Measurements from ENCODE around the gene CALCB. TPM values are rescaled to one million over a fixed set of nuclear protein-coding genes. Genes with fewer than 3 reads are reported as not detected.
"Not testable (repeated sequence)": the region's sequence is repeated elsewhere in the genome, so short reads cannot be mapped to it uniquely, and the experiment has no call there.

Gene CALCB, protein sequence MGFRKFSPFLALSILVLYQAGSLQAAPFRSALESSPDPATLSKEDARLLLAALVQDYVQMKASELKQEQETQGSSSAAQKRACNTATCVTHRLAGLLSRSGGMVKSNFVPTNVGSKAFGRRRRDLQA
- not detected for total RNA-seq

DNA sequence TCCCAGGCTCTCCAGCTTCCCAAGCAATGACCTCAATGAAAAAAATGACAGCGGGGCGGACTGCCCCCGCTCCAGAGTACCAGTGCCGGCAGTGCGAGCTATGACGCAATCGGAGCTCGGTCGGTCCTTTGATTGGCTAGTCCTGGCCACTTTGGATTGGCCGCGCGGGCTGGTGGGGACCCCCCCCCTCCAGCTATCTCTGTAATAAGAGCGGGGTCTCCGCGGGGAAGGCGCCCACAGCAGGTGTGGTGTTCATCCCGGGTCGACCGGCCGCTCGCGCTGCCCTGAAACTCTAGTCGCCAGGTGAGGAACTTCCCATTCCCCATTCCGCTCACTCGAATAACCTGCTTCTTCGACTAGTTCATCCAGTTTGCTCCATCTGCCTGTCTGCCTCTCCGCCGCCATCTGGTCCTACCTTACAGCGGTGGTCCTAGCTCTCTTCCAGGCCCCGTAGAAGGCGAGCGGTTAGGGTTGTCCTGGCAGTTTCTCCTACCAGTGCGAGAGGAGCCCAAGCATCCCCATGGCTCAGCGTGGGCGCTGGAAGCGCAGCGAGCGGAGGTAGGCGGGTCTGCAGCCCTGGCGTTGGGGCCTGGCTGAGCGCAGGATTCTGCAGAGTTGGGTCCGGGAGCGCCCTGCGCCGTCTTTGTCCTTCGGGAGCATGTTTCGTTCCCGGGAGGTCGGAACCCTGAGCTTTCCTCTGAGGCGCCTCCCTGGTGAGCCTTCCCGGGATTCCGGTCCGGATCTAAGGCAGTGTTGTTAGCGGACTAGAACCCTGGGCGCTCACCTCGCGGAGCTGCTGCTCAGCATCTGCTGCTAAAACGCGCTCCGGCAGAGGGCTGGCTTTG is at the start of gene CALCB:
CALCB (plus strand) TSS at position 233 of the 845 bp plus-strand sequence. CDS start 1,126 bp downstream, outside the sequence.
- DNase-seq = peak; percentile 30

DNA sequence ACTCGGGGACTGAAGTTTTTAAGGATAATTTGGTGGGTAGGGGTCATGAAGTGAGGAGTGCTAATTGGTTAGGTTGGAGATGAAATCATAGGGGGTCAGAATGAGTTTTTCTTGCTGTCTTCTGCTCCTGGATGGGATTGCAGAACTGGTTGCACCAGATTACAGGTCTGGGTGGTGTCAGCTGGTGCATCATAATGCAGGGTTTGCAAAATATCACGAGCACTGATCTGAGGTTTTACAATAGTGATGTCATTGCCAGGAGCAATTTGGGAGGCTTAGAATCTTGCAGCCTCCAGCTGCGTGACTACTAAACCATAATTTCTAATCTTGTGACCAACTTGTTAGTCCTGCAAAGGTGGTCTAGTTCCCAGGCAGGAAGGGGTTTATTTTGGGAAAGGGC is 46.4 kb upstream of the CALCB start:
- DNase-seq = no peak

DNA sequence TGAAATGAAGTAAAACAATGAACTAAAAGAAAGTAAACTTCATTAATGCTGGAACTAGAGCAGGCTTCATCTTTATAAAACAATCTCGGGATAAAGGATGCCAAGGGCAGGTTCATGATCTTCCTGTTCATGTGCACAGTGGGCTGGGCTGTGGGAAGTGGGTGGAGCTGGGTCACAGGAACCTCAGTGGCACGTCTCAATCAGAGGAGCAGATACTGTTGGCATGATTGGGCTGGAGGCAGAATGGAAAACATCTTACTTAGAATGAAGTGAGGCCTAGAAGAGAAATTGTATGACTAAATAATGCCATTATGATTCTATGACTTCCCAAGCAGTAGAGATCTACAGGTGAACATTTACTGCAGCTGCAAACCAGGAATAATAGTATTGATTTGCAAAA is 45.4 kb upstream of the CALCB start:
- no peak for DNase-seq

DNA sequence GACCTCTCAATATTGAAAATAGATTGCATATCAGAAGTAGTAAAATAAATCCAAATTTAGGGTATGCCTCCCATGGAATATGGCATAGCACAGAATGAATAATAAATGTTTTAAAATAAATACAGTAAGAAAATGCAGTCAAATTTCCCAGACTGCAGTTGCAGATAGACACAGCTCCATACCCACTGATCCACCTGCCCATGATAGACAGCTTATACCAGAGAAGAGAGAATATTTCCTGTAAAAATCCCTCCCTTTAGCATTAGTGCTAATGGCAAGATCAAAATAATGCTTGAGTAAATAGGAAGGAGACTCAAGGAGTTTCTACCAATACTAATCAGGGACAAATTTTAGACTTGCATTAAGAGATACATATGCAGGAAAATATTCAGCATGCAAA is 45.0 kb upstream of the CALCB start:
- DNase-seq = no peak

DNA sequence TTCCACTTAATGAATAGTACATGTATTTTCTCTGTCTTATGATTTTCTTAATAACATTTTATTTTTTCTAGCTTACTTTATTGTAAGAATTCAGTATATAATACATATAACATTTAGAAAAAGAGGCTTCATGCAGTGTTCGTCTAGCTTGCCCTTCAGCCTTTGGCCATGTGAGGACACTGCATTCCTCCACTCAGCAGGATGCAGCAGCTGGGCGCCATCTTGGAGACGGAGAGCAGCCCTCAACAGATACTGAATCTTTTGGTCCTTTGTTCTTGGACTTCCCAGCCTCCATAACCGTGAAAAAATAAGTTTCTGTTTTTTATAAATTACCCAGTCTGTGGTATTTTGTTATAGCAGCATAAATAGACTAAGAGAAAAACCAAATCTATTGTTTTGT is 41.4 kb upstream of the CALCB start:
- DNase-seq = not testable (repeated sequence)

DNA sequence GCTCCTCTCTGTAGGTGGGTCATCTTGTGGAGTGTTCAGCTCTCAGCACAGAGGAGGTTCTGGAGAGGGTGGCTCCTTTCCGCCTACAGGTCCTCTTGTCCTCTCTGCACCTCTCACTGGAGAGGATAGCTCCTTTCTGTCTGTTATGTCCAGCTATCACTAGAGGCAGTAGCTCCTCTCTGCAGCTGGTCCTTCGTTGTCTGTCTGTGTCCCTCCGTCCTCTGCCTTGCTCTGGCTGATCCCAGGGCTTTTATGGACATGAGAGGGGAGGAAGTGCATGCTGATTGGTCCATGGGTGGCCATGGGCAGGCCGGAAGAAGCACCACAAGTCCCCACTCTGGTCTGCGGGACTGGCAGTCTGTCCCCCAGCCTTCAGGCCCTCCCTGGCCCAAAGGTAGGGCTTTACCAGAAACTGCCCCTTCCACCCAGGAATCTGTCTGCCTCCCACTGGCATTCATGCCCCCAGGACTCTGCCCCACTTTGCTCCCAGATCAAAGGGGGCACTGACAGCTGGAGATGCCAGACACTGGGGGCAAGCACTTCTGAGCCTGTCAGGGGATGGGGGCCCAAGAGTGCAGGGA is 38.6 kb upstream of the CALCB start:
- DNase-seq = no peak

DNA sequence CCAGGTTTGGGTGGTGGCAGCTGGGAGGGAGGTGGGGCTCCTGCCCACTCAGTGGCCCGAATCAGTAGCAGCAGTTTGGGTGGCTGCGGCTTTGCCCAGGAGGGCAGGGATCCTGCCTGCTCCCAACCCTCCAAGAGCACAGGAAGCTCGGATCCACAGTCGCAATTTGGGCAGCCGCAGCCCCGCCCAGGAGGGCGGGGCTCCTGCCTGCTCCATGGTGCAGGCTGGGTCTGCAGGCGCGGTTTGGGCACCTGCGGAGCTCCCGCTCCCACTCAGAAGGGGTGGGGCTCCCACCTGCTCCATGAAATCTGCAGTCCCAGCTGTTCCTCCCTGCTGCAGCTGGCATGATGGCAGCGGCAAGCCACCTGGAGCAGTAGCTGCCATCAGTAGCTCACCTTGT is 38.1 kb upstream of the CALCB start:
- DNase-seq = no peak

DNA sequence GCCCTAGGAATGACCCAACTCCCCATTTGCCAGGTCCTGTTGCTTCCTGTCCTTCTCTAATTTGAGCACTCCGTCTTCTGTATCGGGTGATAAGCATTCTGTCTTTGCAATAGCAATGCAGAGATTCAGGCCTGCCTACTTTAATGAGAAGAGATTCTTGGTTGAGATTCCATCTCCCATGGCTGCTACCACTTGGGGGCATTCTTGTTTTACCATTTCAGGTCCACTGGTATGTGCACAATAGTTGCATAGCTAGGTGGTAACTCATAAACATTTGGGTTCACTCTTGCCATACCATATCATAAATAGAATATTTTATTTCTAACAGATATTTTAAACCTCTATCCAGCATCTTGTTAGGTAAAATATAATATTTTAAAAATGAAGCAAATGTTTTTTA is 34.4 kb upstream of the CALCB start:
- DNase-seq = no peak

DNA sequence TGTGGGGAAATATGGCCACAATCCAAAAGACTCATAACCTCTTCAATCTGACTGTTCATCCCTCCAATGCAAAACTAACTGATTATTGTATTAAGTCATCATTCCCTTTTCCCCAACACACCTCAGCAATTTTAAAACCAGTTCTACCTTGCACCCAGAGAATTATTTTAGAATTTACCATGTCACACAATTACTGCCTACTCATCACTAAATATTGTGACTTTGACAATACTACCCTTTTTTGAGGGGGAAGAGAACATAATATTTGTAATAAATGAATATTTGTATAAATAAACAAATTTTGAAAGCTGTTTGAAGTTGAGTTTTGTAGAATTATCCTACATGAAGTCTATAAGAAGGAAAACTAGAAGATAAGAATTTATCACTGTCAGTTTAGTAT is 28.2 kb upstream of the CALCB start:
- no peak for DNase-seq

DNA sequence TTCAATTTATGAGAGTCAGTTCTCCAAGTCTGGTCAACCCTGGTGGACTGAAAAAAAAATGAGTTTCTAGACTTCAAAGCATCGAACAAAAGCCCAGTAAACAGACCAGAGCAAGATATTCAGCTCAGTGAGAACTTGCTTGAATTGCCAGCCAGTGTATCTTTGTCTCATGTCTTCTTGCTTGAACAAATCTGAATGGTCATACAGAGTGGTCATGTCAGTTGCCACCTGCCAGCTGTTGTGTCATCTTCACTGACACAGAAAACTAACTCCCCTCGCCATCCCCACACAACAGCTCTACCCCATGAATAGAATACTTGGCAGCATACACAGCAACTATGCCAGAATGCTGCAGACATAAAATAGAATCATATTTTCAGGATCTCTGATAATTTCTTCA is 27.5 kb upstream of the CALCB start:
- no peak for DNase-seq

DNA sequence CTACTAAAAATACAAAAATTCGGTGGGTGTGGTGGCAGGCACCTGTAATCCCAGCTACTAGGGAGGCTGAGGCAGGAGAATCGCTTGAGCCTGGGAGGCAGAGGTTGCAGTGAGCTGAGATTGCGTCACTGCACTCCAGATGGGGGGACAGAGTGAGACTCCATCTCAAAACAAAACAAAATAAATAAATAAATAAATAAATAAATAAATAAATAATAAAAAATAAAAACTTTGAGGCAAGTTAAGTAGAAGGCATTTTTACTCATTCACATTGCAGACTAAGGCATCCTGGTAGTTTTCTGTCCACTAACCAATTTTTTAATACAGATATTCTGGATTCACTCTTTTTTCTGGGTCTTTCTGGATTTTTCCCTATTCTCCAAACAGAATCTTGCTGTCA is 26.7 kb upstream of the CALCB start:
- not testable (repeated sequence) for DNase-seq

DNA sequence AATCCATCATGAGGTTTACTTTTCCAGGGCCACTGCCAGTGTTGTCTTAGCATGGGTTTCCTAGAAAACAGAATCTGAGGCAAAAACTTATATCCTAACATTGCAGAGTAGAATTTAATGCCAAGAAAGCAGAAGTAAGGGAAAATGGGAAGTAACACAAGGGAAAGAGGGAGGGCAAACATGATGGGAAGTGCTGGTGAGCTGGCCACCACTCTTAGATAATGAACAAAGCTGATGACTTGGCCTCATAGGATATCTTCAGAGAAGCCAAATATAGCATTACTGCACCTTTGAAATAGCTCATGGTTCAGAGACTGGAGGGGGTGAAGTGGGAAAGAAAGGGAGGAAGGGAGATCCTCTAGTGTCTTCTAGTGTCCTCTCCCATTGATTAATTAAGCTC is 24.8 kb upstream of the CALCB start:
- no peak for DNase-seq

DNA sequence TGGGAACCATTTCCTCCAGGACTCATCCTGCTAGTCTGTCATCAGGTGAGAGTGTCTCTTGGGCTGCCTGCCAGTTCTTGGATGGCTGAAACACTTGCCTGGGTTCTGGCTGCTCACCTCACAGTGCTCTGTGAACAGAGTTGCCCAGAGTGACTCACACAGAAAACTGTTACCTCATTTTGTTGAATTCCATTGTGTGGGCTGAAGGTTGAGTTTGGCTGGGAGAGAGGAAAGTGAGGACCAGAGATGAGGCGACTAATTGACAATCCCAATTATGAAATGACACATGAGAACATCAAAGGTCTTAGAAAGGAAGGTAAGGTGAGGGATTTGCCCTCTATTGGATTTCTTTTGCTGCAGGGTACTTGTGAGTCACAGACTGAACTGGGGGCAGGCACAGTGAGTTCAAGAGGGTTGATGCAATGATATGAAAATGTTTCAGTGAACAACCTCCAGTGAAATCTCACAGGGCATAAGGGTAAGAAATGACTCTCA is 20.2 kb upstream of the CALCB start:
- no peak for DNase-seq

DNA sequence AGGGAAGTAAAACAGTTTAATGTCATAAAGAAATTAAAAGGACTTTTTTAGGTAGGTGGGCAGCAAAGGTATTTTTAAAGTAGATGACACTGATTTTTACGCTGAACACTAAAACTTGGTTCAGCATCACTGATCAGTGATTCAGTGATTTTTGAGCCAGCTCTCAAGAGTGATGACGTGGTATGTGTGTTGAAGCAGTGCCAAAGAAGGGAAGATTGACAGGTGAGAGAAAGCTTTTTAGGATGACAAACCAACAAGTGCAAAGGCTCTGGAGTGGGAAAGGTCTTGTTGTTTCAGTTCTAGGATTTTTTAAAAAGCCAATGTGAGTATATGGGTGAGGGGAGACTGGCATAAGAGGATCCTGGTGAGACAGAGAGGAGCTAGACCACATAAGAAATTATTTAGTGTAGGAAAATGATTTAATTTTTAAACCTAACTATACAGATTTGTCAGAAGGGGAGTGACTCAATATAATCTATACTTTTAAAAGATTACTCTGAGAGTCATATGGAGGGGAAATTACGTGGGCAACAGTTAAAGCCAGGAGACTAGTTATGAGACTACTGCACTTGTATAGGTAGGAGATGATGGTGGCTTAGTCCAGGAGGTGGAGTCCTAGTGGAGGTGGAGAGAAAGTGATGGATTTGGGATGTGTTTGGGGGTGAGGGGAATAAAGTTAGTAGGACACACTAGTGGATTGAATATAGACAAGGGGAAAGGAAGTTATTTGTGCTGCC is 17.6 kb upstream of the CALCB start:
- no peak for DNase-seq

DNA sequence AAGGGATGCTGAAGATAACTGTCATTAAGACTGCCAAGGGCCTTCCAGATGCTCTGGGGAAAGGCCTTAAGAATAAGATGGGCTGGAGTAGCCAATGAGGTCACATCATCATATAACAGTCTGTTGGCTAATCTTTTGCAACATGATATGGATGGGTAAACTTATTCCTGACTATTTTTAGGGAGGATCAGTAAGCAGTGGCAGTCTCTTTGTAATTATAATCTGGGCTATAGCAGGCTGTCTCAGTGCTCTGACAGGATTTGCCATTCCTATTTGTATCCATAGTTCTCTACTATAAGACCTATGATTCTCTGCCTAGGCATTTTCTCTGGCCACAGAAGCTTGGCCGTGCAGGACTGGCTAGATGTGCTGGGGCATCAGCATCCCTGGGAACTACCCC is 16.1 kb upstream of the CALCB start:
- no peak for DNase-seq

DNA sequence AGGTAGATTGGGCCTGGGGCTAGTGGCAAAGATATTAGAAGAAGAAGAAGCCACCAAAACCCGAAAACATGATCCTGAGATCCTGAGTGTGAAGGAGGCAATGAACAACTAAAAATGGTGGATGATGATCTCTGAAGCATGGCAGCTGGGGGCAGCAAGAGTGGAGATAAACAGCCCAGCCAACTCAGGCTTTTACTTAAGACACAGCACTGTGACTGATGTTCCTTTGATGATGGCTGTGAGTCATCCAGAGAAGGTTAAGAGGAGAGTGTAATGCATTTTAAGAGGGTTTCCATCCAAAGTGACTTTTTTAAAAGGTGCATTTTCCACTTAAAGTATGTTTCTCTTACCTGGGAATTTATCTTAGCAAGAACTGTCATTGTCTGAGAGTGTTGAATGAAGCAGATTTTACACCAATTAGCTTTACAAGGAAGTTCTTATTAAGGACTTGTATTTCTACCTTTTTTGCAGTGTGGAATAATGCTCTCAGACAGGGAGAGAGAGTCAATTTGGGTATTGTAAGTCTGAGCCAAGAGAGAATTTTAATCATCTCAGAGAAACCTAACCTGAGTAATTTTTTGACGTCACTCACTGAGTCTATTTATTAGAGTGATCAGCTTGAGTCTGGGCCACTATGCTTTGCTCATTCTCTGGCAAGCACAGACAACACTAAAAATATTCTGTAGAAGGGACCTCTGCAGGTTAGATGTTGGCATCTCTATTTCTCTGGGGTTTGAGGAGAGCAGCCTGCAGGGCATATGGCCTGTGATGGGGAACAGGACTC is 14.1 kb upstream of the CALCB start:
- no peak for DNase-seq

DNA sequence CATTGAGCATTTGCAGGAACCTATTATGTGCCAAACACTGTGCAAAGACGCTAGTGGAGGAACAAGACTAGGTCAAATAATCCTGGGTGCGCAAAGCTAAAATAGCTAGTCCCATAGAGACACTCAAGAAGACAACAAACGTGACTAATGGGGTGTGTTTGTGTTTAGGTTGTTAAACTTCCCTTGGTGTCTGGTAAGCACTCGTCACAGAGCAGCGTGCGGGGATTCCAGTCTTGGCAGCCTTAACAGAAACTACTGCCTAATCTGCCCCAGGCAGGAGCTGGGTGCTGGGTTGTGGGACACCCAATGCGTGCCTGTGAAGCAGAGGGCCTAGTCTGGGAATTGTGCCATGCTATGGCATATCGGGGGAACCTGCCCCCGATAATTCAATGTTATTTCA is 10.8 kb upstream of the CALCB start:
- no peak for DNase-seq

DNA sequence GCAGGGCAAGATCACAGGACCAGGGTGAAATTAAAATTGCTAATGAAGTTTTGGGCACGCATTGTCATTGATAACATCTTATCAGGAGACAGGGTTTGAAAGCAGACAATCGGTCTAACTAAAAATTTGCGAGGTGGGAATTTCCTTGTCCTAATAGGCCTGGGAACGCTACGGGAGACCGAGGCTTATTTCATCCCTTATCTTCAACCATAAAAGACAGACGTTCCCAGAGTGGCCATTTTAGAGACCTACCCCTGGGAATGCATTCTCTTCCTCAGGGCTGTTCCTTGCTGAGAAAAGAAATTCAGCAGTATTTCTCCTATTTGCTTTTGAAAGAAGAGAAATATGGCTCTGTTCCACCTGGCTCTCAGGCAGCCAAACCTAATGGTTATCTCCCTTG is 3.6 kb upstream of the CALCB start:
- DNase-seq = not testable (repeated sequence)

DNA sequence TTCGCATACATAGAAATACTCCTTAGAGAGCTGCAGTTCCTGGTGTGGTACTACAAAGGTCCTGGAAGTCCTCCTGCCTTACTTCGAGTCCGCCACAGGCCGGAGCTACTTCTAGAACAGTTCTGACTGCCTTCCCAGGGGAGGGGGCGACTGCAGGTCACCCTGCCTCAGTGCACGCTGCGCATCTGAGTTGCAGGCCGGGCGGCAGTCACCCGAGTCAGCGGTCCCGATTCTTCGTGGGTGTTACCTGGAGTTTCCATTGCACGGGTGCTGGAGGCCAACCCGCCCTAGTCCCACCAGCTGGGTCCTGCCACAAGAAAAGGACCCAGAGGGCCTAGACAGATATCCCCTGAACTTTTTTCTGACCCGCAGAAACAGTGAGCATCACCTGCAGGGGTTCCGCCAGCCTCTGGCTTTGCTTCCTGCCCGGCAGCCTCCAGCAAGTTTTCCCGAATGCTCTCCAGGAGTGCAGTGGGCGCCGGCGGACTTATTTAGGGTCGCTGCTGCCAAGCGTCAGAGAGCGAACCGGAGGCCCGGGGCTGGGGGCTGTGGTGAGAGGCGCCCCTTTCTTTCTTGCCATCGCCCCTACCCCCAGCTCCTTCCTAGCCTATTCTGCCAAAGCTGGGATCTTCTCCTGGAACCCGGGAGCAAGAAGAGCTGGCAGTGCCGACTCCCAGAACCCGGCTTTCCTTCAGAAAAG is 1.7 kb upstream of the CALCB start:
- no peak for DNase-seq

DNA sequence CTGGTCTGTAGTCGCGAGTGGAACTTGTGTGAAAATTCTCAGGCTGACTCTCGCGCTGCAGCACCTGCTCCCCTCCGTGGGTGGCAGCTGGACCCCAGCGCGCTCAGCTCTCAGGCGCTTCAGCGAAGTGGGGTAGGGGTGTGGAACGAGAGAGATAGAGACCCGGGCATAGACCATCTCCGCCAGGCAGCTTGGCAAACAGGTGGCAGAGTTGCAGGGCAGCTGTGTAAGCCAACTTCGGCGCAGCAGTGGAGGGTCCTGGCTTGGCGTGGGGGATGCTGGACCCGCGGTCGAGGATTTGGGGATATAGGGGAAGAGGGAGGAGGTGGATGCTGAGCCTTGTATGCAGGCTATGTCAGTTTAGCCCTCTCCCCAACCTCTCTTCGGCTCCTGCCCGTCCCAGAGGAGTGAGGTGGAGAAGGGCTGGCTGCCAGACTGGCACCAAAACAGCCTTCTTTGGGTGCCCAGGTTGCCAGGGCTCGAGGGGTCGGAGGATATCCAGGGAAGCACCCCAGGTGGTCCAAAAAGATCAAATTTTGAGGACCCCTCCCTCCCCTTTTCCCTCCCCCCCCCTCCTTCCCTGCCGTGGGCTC is 746 bp upstream of the CALCB start:
- no peak for DNase-seq
